OCI-LY1 (cell line): ENCODE measurements around the gene KAT7.

Experiments used
- EZH2 ChIP-seq: fragments of 200-600 bp; sonication (generic), shearing (Covaris generic); IDR thresholded peaks from 2 replicates; pipeline ENCODE4 v1.8.0; 2017; ENCODE audit warnings: borderline replicate concordance, mixed run types, mild to moderate bottlenecking, antibody characterized with exemption, low read length, moderate library complexity, mixed read lengths
- TF ChIP-seq, protein P1 (sequence below): fragments of 200-600 bp; sonication (generic), shearing (Covaris generic); IDR thresholded peaks from 2 replicates; pipeline ENCODE4 v1.5.1; 2017; ENCODE audit warnings: mild to moderate bottlenecking, antibody characterized with exemption, low read length, moderate library complexity, mixed read lengths

DNA sequence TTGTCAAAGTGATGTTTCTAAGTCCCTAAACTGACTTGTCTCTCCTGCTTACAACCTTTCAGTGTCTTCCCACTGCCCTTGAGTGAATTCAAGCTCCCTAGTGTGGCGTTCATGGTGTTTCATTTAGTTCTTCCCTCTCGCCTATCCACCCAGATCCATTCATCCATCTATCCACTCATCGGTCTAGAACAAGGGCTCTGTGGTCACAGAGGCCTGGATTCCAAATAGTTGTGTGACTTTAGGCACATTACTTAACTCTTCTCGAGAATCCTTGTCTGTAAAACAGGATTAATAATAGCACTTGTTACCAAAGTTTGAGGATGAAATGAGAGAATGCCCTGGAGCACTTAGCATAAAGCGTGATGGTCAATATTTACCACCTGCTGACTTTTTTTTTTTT is 60.3 kb downstream of the KAT7 start:
- TF ChIP-seq, protein P1, sequence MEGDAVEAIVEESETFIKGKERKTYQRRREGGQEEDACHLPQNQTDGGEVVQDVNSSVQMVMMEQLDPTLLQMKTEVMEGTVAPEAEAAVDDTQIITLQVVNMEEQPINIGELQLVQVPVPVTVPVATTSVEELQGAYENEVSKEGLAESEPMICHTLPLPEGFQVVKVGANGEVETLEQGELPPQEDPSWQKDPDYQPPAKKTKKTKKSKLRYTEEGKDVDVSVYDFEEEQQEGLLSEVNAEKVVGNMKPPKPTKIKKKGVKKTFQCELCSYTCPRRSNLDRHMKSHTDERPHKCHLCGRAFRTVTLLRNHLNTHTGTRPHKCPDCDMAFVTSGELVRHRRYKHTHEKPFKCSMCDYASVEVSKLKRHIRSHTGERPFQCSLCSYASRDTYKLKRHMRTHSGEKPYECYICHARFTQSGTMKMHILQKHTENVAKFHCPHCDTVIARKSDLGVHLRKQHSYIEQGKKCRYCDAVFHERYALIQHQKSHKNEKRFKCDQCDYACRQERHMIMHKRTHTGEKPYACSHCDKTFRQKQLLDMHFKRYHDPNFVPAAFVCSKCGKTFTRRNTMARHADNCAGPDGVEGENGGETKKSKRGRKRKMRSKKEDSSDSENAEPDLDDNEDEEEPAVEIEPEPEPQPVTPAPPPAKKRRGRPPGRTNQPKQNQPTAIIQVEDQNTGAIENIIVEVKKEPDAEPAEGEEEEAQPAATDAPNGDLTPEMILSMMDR, result no peak
- TF ChIP-seq EZH2, result no peak
